Measurements from ENCODE around the gene GCN1. TPM values are rescaled to one million over a fixed set of nuclear protein-coding genes. Genes with fewer than 3 reads are reported as not detected.

The GCN1 gene
- total and polyA plus RNA-seq, 2 donors (not counting 3 experiments of a cell fraction or from before 2014, with no cell fraction given), result 30.1 to 101 TPM

DNA sequence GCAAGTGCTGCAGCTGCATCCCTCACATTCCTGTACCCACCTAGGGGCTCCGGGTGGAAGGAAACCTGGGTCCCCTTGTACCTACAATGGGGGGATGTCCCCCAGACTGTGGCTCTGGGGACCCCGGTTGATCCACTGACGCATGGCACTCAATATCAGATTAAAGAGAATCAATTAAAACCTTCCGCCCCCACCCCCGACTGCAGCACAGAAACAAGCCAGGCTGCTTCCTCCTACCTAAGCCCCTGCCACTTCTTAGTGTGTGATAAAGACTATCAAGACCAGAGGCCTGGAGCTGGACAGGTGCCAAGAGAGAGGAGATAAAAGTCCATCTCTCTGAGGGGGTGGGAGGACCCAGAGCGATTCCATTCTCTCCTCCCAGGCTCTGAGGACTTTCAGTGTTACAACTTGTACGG, 34.6 kb upstream of the GCN1 start:
- H3K27ac ChIP-seq (ENCODE audit: insufficient read depth, low read depth, low read length), result peak overlapping the region; percentile 100
- ChIA-PET POLR2A (interaction anchor here (0.7 to 8.6 kb wide), 5 partner anchors 13 to 62 kb away, joined by 3 to 211 read pairs (median 46); partner anchors contain the start of genes PXN, RNU4-1, RNU4-2 and RPLP0), CTCF (interaction anchor here (1.2 to 10.7 kb wide), 12 partner anchors 10 to 98 kb away, joined by 5 to 1402 read pairs (median 16); partner anchors contain the start of genes GCN1, PLA2G1B, PXN and RNU4-1)
- H4K20me1 ChIP-seq (replicated peaks; ENCODE audit: control insufficient read depth, extremely low read depth, insufficient read depth, low read length), result no peaks in the 10 kb centered on the region
- no peak for DNase-seq (ENCODE audit: low read depth, low spot score)
- dilution Hi-C loops (cut with MboI; ENCODE audit: extremely low pct_ligation_motif_present, low sequenced_read_pairs), result no loop called here
- no peak for TF ChIP-seq JUN (IDR thresholded peaks at IDR 0.05; ENCODE audit: borderline replicate concordance, insufficient read depth, insufficient read length, low read depth)
- no peak for TF ChIP-seq FOS (IDR thresholded peaks at IDR 0.05; ENCODE audit: borderline replicate concordance, insufficient read depth, low read length)
- TF ChIP-seq MYC (IDR thresholded peaks at IDR 0.05; ENCODE audit: low read depth, low read length), result no peak
- no peak for TF ChIP-seq POLR2AphosphoS5 (IDR thresholded peaks at IDR 0.05; ENCODE audit: insufficient read depth, low read depth, low read length)
- no peak for TF ChIP-seq GATA2 (IDR thresholded peaks at IDR 0.05; ENCODE audit: insufficient read depth, insufficient read length, low read depth, low read length)
- TF ChIP-seq, protein P1, sequence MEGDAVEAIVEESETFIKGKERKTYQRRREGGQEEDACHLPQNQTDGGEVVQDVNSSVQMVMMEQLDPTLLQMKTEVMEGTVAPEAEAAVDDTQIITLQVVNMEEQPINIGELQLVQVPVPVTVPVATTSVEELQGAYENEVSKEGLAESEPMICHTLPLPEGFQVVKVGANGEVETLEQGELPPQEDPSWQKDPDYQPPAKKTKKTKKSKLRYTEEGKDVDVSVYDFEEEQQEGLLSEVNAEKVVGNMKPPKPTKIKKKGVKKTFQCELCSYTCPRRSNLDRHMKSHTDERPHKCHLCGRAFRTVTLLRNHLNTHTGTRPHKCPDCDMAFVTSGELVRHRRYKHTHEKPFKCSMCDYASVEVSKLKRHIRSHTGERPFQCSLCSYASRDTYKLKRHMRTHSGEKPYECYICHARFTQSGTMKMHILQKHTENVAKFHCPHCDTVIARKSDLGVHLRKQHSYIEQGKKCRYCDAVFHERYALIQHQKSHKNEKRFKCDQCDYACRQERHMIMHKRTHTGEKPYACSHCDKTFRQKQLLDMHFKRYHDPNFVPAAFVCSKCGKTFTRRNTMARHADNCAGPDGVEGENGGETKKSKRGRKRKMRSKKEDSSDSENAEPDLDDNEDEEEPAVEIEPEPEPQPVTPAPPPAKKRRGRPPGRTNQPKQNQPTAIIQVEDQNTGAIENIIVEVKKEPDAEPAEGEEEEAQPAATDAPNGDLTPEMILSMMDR (IDR thresholded peaks at IDR 0.05; ENCODE audit: extremely low read depth in 1 of 2, insufficient read depth in 1 of 2, low read depth in 1 of 2, low read length in 2 of 2), result no peak
- no peak for TF ChIP-seq POLR2A (IDR thresholded peaks at IDR 0.05; ENCODE audit: low read depth, low read length)
- no peak for TF ChIP-seq EZH2 (IDR thresholded peaks at IDR 0.05; ENCODE audit: borderline replicate concordance, low read depth, low read length, severe bottlenecking)
- TF ChIP-seq, protein P2, sequence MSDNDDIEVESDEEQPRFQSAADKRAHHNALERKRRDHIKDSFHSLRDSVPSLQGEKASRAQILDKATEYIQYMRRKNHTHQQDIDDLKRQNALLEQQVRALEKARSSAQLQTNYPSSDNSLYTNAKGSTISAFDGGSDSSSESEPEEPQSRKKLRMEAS (IDR thresholded peaks at IDR 0.05; ENCODE audit: insufficient read depth, insufficient read length), result no peak
- H3K4me2 ChIP-seq (ENCODE audit: insufficient read depth, low read length), result peak overlapping the region; percentile 53
- BruUV-seq (replicated peaks), result no TSS peak
- no peaks in the 10 kb centered on the region for H3K9me3 ChIP-seq (replicated peaks; ENCODE audit: control insufficient read depth, insufficient read depth, low read length)
- no peak overlapping the region for H2AFZ ChIP-seq (ENCODE audit: low read depth, low read length)
- H3K9ac ChIP-seq (replicated peaks; ENCODE audit: extremely low read depth, insufficient read depth, low read length), result peak overlapping the region; percentile 81
- FAIRE-seq, result no peak
- H3K27me3 ChIP-seq (ENCODE audit: control insufficient read depth in 2 of 2, insufficient read depth in 2 of 2, low read length in 2 of 2), result no peaks in the 10 kb centered on the region
- peaks cover 78% of the 10 kb centered on the region for H3K4me1 ChIP-seq (ENCODE audit: control insufficient read depth, extremely low read depth, insufficient read depth, low read length)
- H3K79me2 ChIP-seq (ENCODE audit: control insufficient read depth, insufficient read depth, low read length), result peaks cover 83% of the 10 kb centered on the region
- intact Hi-C loops (cut with micrococcal nuclease), result no loop called here
- H3K4me3 ChIP-seq (replicated peaks in 1 of 3; ENCODE audit: insufficient read depth in 1 of 3, low read depth in 1 of 3, low read length in 3 of 3), result no peak overlapping the region
- H3K9me1 ChIP-seq (replicated peaks; ENCODE audit: control insufficient read depth, extremely low read depth, insufficient read depth, low read length), result no peaks in the 10 kb centered on the region
- peaks cover 0 to 17% of the 10 kb centered on the region in 2 experiments for H3K36me3 ChIP-seq (ENCODE audit: control insufficient read depth in 2 of 2, extremely low read depth in 1 of 2, insufficient read depth in 2 of 2, low read length in 2 of 2)

Data from endothelial cell of umbilical vein (primary cell).